LNCaP clone FGC (cell line): ENCODE results near the gene ZGPAT.

Experiments used
- DNase-seq: peaks from one replicate; pipeline ENCODE4 v3.0.0-alpha.2; 2011; ENCODE audit warnings: low read depth
- H3K4me3 ChIP-seq: 2 replicates; pipeline ENCODE4 v1.5.1; 2011; ENCODE audit warnings: mild to moderate bottlenecking, low read depth, low read length, control low read depth
- TF ChIP-seq, protein P1 (sequence below): IDR thresholded peaks from 2 replicates; pipeline ENCODE4 v1.5.1; 2012; ENCODE audit warnings: mild to moderate bottlenecking; ENCODE audit not compliant: control insufficient read depth, insufficient read depth; ENCODE audit errors: extremely low read depth

Gene ZGPAT

DNA sequence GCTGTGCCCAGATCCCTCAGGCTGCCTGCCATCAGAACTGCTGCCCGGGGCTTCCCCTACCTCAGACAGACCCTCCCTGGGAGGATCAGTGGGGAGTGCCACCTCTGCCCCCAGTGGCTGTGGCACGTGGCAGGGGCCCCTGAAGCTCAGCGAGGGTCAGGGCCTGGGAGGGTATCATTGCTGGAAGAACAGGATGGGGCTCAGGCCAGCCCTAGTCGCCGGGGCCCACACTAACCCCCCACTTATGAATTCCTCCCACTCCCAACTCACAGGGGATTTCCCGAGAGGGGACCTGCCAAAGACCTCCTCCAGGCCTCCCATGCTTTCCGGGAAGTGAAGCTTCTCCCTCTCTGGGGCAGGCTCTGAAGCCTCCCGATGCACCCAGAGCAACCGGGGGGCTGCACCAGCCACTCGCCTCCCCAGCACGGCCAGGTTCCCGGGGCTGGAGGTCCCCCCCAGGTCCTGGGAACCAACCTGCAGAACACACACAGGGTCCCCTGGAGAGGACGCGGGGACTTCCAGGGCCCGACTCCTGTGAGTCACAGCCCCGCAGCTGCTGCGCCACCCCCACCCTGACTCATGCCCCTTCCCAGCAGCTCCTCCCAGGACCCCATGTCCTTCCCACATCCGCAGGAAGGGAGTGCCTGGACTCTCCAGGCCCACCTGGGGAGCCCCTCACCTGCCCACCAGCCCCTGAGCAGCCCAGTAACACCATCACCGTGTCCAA lies 8.9 kb upstream of the ZGPAT start:
- H3K4me3 ChIP-seq, result no peak overlapping the region
- TF ChIP-seq, protein P1, sequence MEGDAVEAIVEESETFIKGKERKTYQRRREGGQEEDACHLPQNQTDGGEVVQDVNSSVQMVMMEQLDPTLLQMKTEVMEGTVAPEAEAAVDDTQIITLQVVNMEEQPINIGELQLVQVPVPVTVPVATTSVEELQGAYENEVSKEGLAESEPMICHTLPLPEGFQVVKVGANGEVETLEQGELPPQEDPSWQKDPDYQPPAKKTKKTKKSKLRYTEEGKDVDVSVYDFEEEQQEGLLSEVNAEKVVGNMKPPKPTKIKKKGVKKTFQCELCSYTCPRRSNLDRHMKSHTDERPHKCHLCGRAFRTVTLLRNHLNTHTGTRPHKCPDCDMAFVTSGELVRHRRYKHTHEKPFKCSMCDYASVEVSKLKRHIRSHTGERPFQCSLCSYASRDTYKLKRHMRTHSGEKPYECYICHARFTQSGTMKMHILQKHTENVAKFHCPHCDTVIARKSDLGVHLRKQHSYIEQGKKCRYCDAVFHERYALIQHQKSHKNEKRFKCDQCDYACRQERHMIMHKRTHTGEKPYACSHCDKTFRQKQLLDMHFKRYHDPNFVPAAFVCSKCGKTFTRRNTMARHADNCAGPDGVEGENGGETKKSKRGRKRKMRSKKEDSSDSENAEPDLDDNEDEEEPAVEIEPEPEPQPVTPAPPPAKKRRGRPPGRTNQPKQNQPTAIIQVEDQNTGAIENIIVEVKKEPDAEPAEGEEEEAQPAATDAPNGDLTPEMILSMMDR, result no peak

DNA sequence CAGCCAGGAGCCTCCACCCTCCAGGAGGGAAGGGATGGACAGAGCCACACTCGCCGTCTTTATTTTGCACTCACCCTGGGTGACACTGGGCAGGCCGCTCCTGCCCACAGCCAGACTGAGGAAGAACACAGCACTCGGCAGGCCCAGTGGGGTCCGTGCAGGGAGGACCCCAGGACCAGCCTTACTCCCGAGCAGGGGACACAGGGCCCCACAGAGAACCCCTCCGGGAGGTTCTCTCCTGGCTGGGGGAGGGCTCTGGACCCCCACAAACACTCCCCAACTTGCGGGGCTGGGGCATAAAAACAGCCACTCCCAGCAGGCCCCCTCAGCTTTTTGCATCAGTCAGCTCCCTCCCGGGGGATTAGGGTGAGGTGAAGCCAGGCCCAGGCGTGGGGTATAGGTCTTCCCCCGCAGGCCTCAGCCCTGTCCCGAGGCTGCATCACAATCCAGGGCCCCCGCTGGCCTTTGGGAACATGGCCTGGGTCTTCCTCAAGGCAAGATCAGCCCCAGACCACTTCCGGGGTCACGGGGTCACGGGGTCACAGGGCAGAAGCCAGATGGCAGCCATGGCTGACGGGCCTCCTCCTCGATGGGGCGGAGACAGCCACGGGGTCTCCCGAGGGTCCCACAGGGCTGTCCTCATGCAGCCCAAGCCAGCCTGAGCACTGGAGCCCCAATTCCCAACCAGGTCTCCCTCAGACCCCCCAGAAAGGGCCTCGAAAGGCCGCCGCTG lies 8.2 kb upstream of the ZGPAT start:
- TF ChIP-seq, protein P1, result no peak
- H3K4me3 ChIP-seq, result no peak overlapping the region

More for the DNA sequence above, 8.9 kb upstream of the ZGPAT start:
- DNase-seq, result no peak

DNA sequence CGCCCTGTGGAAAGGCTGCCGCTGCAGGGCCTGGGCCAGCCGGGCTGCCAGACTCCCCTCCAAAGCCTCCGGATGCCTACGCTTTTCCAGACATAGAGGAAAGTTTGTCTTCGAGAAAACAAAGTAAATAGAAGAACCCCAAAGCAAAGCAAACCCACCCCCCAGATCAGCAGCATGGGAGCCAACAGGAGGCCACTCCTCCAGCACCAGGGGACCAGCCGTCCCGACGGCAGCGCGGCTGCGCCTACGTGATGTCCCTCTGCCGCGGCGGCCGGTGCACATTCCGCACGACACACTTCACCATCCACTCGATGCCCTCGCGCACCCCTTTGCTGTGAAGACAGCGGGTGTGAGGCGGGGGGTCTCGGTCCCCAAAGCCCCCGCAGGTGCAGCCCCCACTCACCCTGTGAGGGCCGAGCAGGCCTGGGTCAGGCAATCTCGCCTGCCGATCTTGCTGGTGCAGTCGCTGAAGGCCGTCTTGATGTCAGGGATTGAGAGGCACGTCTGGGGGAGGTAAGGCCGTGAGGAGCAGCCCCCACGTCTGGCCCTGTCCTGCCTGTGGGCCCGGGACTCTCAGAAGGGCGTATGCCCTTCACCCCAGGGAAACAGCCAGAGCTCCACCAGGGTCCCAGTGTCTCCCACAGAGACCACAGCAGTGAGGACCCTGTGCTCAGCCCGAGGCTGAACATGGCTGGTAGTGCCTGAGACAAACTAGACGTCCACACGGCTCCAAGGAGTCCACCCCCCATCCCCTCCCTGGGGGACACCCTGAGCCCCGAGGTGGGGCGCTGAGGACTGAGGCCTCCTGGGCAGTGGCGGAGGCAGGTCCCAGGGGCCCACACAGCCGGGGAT lies 7.4 kb upstream of the ZGPAT start:
- DNase-seq, result no peak
- H3K4me3 ChIP-seq, result no peak overlapping the region
- TF ChIP-seq, protein P1, result no peak

More for the DNA sequence above, 8.2 kb upstream of the ZGPAT start:
- no peak for DNase-seq

DNA sequence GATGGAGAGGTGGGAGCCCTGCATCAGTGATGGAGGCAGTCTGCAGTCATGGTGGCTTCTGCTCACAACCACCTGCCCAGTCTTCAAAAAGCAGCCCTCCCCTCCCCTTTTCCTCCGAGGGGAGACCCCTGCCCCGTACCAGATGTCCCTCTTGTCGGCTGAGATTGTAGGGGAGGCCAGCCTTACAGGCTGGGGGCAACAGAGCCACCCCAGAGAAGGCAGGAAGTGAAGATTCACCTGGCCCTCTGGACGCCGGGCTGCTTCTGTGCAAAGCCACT lies 6.8 kb upstream of the ZGPAT start:
- TF ChIP-seq, protein P1, result no peak
- no peak overlapping the region for H3K4me3 ChIP-seq
- no peak for DNase-seq

DNA sequence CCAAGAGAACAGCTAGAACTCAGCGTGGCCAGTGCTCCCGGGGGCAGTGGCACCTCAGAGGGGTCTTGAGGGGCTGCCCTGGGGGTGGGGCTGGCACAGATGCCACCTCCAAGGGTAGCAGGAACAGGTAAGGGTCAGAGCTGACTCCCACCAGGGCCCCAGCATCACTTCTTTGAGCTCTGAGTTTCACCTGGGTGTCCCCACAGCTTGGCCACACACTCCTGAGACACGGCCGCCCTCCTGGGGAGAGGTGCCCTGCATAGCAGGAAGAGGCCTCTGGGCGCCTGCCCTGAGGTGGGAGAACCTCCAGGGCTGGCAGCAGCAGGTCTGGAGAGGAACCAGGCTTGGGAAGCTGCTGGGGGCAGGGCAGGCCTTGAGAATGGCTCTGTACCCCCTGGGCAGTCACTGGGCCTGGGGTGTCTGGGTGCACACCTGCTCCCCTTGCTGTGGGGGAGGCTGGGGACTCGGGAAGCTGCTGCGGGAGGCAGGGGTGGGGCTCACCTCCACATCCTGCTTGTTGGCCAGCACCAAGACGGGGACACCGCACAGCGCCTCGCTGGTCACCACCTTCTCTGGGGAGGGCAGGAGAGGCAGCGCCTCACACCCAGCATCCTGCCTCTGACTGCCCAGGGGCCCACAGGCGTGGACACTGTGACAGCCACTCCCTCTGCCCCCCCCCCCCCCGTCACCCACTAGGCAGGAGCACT lies 6.4 kb upstream of the ZGPAT start:
- no peak for DNase-seq
- H3K4me3 ChIP-seq, result no peak overlapping the region
- TF ChIP-seq, protein P1, result no peak

DNA sequence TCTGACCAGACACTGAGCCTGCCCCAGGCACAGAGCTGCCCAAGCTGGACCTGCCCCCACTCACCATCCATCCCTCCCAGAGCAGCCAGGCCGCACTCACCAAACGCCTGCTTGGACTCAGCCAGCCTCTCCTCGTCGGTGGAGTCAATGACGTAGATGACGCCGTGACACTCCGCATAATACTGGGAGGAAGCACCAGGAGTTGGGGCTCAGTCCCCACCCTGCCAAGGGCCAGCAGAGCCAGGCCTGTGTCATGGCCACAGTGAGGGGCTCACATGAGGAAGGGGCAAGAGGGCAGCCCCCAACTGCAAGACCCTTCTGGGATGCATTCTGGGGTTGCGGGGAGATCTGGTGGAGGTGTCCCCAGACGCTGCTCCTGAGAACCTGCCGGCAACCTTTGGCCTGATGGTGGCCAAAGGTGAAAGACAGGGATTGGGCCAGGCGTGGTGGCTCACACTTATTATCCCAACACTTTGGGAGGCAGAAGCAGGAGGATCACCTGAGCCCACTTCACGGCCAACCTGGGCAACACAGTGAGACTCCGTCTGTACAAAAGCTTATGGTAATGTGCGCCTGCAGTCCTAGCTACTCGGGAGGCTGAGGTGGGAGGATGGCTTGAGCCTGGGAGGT lies 5.7 kb upstream of the ZGPAT start:
- TF ChIP-seq, protein P1, result no peak

More for the DNA sequence above, 5.7 kb upstream of the ZGPAT start:
- H3K4me3 ChIP-seq, result no peak overlapping the region
- no peak for DNase-seq
